Liver (tissue), 9 donors: Measurements from ENCODE around the gene IDH3B. TPM values are rescaled to one million over a fixed set of nuclear protein-coding genes. Genes with fewer than 3 reads are reported as not detected.

Experiments
- DNase-seq: peaks from one replicate; pipeline ENCODE4 v3.0.0-alpha.2; 2017; ENCODE audit warnings: low spot score
- H3K27ac ChIP-seq, 2 donors: one replicate each; pipeline ENCODE4 v1.7.0; 2013; ENCODE audit warnings: inconsistent platforms in 2 of 2, low read length in 2 of 2, control low read depth in 1 of 2, low read depth in 1 of 2, mild to moderate bottlenecking in 1 of 2
- H3K27me3 ChIP-seq, 4 donors: one replicate each; pipeline versions ENCODE4 v1.6.1 to v1.7.0; 2013; ENCODE audit warnings: low read length in 3 of 4, inconsistent platforms in 1 of 4, mild to moderate bottlenecking in 1 of 4, moderate library complexity in 1 of 4; ENCODE audit not compliant: control insufficient read depth in 4 of 4, insufficient read depth in 4 of 4
- H3K36me3 ChIP-seq, 4 donors: one replicate each; pipeline versions ENCODE4 v1.6.1 to v1.7.0; 2013; ENCODE audit warnings: low read length in 3 of 4, mild to moderate bottlenecking in 3 of 4, low read depth in 1 of 4, moderate library complexity in 1 of 4; ENCODE audit not compliant: control insufficient read depth in 4 of 4, insufficient read depth in 3 of 4
- H3K4me1 ChIP-seq, 4 donors: one replicate each; pipeline versions ENCODE4 v1.6.1 to v1.7.0; 2013; ENCODE audit warnings: low read length in 3 of 4, mild to moderate bottlenecking in 3 of 4, moderate library complexity in 1 of 4; ENCODE audit not compliant: control insufficient read depth in 4 of 4, insufficient read depth in 4 of 4
- H3K4me3 ChIP-seq, 3 donors: one replicate each; pipeline versions ENCODE4 v1.6.1 to v1.7.0; 2013; ENCODE audit warnings: low read length in 3 of 3, control low read depth in 1 of 3, low read depth in 1 of 3, mild to moderate bottlenecking in 1 of 3
- H3K9ac ChIP-seq, 2 donors: one replicate each; pipeline ENCODE4 v1.7.0; 2013; ENCODE audit warnings: low read length in 2 of 2, mild to moderate bottlenecking in 2 of 2, moderate library complexity in 2 of 2, control low read depth in 1 of 2, low read depth in 1 of 2
- H3K9me3 ChIP-seq, 4 donors: one replicate each; pipeline versions ENCODE4 v1.6.1 to v1.7.0; 2013; ENCODE audit warnings: low read length in 3 of 4; ENCODE audit not compliant: control insufficient read depth in 4 of 4
- CTCF ChIP-seq: fragments of 150-350 bp; IDR thresholded peaks from 2 replicates; pipeline ENCODE4 v1.5.1; 2017; ENCODE audit warnings: improper control_type of control experiment, low read depth, low read length; ENCODE audit not compliant: missing input control
- EGR1 ChIP-seq, 2 donors: IDR thresholded peaks; 2 replicates each; pipeline ENCODE4 v1.6.1; 2016 to 2018; ENCODE audit warnings: antibody characterized with exemption in 2 of 2, low read depth in 2 of 2
- FOXA1 ChIP-seq: IDR thresholded peaks from 2 replicates; pipeline ENCODE4 v1.6.1; 2016; ENCODE audit warnings: antibody characterized with exemption
- GABPA ChIP-seq, 2 donors: IDR thresholded peaks in 1 of 2; conservative IDR thresholded peaks in 1 of 2; 2 replicates each; pipeline ENCODE4 v1.6.1; 2016; ENCODE audit warnings: antibody characterized with exemption in 2 of 2, mild to moderate bottlenecking in 1 of 2, moderate library complexity in 1 of 2
- HNF4A ChIP-seq, 2 donors: conservative IDR thresholded peaks; 2 replicates each; pipeline ENCODE4 v1.6.1; 2016; ENCODE audit warnings: antibody characterized with exemption in 2 of 2, mild to moderate bottlenecking in 2 of 2
- HNF4G ChIP-seq: IDR thresholded peaks from 2 replicates; pipeline ENCODE4 v1.6.1; 2016; ENCODE audit warnings: antibody characterized with exemption
- JUND ChIP-seq, 2 donors: IDR thresholded peaks; 2 replicates each; pipeline ENCODE4 v1.6.1; 2016; ENCODE audit warnings: antibody characterized with exemption in 2 of 2
- MAX ChIP-seq: IDR thresholded peaks from 2 replicates; pipeline ENCODE4 v1.6.1; 2016; ENCODE audit warnings: antibody characterized with exemption
- NR2F2 ChIP-seq: IDR thresholded peaks from 2 replicates; pipeline ENCODE4 v1.6.1; 2016; ENCODE audit warnings: antibody characterized with exemption
- RAD21 ChIP-seq, 2 donors: IDR thresholded peaks; 2 replicates each; pipeline ENCODE4 v1.6.1; 2016; ENCODE audit warnings: antibody characterized with exemption in 2 of 2, mild to moderate bottlenecking in 2 of 2
- RXRA ChIP-seq, 2 donors: IDR thresholded peaks; 2 replicates each; pipeline ENCODE4 v1.6.1; 2017 to 2018; ENCODE audit warnings: antibody characterized with exemption in 2 of 2, mild to moderate bottlenecking in 1 of 2
- SP1 ChIP-seq: IDR thresholded peaks from 2 replicates; pipeline ENCODE4 v1.6.1; 2018; ENCODE audit warnings: antibody characterized with exemption, mild to moderate bottlenecking
- TAF1 ChIP-seq: conservative IDR thresholded peaks from 2 replicates; pipeline ENCODE4 v1.6.1; 2016; ENCODE audit warnings: antibody characterized with exemption, mild to moderate bottlenecking
- YY1 ChIP-seq: IDR thresholded peaks from 2 replicates; pipeline ENCODE4 v1.6.1; 2016; ENCODE audit warnings: antibody characterized with exemption, mild to moderate bottlenecking
- whole genome bisulfite sequencing: extraction: QIAGEN DNeasy Blood & Tissue Kit; methylation state at CpG from one replicate; pipeline ENCODE4 v1.1.7; 2013; 5-methylcytosine and 5-hydroxymethylcytosine counted together
- polyA plus RNA-seq, 2 donors: library from polyadenylated mRNA; stranded (reverse) in 1 of 2; unstranded in 1 of 2; fragments of 200-250 nt in 1 of 2; fragments of >200 nt in 1 of 2; fragmentation: Nextera tagmentation in 1 of 2; extraction: Ambion mirVana in 1 of 2; gene quantifications; one replicate each; pipeline versions ENCODE4 v1.2.1 to v1.2.3, GENCODE V29; 2013 to 2015
- total RNA-seq, 2 donors: library from RNA; depleted of rRNA; stranded (reverse); fragments of >200 nt; gene quantifications; one replicate each; pipeline ENCODE4 v1.2.3, GENCODE V29; 2014
- TF ChIP-seq, protein P1 (sequence below): IDR thresholded peaks from 2 replicates; pipeline ENCODE4 v1.6.1; 2016; ENCODE audit warnings: antibody characterized with exemption
- TF ChIP-seq, protein P2 (sequence below): IDR thresholded peaks from 2 replicates; pipeline ENCODE4 v1.6.1; 2016; ENCODE audit warnings: antibody characterized with exemption
- donor health status: healthy.
- donor health status: healthy.
- donor health status: healthy.
- donor health status: healthy.
- donor health status: healthy.

IDH3B gene
- total and polyA plus RNA-seq, 4 donors = 34.3 to 68.6 (median 52.7) TPM

GRCh38 chr20:2691127-2691526 lies 27.1 kb upstream of the IDH3B start (continued):
- no peak for TF ChIP-seq YY1
- no peak for TF ChIP-seq JUND (IDR thresholded peaks at IDR 0.05)

DNA sequence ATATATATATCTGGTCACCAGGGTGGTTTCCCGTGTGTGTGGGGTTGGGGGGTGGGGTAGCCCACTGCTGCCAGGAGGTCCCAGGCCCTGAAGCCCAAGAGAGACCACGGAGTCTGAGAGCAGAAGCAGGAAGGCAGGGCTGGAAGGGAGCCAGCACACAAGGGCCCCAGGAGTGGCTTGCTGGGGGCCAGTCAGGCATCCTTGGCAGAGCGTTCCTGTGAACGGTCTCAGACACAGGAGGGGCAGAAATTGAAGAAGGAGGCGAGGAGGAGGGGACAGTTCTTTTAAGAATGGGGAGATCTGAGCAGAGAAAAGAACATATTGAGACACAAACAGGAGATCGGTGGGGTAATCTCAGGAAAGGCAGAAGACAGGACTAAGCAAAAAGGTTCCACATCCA lies 26.7 kb upstream of the IDH3B start:
- H3K27me3 ChIP-seq = peaks cover 0 to 13% (median under 1%) of the 10 kb centered on the region in 4 donors

GRCh38 chr20:2690213-2690612 lies 26.2 kb upstream of the IDH3B start:
- DNase-seq = no peak
- Histone ChIP-seq H3K27me3 (peaks cover 0 to 8% (median 1%) of the 10 kb centered on the region in 4 donors), H3K4me1 (peaks cover 4 to 7% (median 6%) of the 10 kb centered on the region in 4 donors), H3K27ac (no peak overlapping the region), H3K4me3 (no peak overlapping the region), H3K9ac (no peak overlapping the region), H3K36me3 (no peaks in the 10 kb centered on the region), H3K9me3 (no peaks in the 10 kb centered on the region)
- no peak for TF ChIP-seq TAF1
- no peak for TF ChIP-seq SP1
- no peak for TF ChIP-seq JUND (IDR thresholded peaks at IDR 0.05)
- TF ChIP-seq HNF4G = no peak
- WGBS = 80% methylated on average over 3 of the region's 3 CpGs

More for the DNA sequence above, 26.7 kb upstream of the IDH3B start:
- Histone ChIP-seq H3K4me1 (peaks cover 4 to 7% (median 6%) of the 10 kb centered on the region in 4 donors), H3K9ac (no peak overlapping the region), H3K36me3 (no peaks in the 10 kb centered on the region), H3K27ac (no peak overlapping the region), H3K9me3 (no peaks in the 10 kb centered on the region), H3K4me3 (no peak overlapping the region)
- TF ChIP-seq TAF1 (no peak), RAD21 (IDR thresholded peaks at IDR 0.05) (no peak)
- DNase-seq = no peak
- WGBS = 70% methylated on average over 6 of the region's 6 CpGs

DNA sequence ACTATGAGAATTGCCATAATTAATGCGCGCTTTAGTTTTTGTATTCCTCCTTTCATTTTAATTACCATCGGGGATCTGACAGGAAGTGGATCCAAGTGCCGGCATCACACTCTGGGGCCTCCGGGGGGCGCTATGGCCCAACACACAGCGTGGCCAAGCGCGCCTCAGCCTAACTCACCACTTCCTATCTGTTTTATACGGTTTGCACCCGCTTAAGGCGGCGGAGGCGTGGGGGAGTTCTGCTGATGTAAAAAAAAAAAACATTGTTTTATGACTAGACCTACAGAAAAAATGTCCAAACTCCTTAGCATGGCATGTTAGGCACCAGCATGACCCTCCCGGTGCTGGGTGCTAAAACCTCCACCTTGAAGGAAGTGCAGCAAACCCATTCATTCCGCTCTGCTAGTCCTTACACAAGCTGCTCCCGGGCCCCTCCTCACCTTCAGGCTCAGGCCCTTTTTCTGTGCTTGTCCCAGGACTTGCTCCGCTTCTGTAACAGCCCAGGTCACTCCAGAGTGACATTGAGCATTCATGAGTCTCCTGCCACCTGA lies 24.1 kb upstream of the IDH3B start:
- peaks cover 0 to 7% (median 1%) of the 10 kb centered on the region in 4 donors for H3K27me3 ChIP-seq
- peak; percentile 58 for DNase-seq
- H3K4me3 ChIP-seq = no peak overlapping the region
- H3K4me1 ChIP-seq = peaks cover 1 to 6% (median 5%) of the 10 kb centered on the region in 4 donors
- H3K36me3 ChIP-seq = no peaks in the 10 kb centered on the region
- H3K9ac ChIP-seq = no peak overlapping the region
- WGBS = 19% methylated on average over 18 of the region's 18 CpGs
- TF ChIP-seq HNF4A (conservative IDR thresholded peaks at IDR 0.05) (no peak), RAD21 (IDR thresholded peaks at IDR 0.05) (peak; percentile 73 to 82), CTCF (peak; percentile 55)
- no peaks in the 10 kb centered on the region for H3K9me3 ChIP-seq
- no peak overlapping the region for H3K27ac ChIP-seq

DNA sequence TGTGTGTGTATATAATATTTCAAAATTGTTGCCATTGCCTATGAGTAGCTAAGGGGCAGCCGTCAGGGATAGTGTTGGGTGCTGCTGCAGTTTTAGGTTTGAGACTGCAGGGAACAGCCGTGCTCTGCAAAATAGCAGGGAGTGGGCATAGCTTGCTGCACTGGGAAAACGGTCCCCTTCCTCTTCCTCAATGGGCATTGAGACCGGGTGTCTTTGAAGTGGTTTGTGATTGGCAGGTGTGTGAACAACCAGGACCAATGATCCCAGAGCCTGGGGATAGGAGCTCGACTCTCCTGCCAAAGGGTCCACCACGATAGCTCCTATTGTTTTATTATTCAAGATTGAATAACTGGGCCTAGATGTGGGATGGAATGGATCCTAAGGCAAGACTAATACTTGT lies 23.5 kb upstream of the IDH3B start:
- Histone ChIP-seq H3K4me1 (peaks cover 1 to 6% (median 5%) of the 10 kb centered on the region in 4 donors), H3K9me3 (no peaks in the 10 kb centered on the region), H3K36me3 (no peaks in the 10 kb centered on the region), H3K27ac (no peak overlapping the region), H3K27me3 (peaks cover 0 to 7% (median 1%) of the 10 kb centered on the region in 4 donors), H3K9ac (no peak overlapping the region), H3K4me3 (no peak overlapping the region)
- DNase-seq = no peak
- TF ChIP-seq HNF4A (conservative IDR thresholded peaks at IDR 0.05) = no peak
- TF ChIP-seq RAD21 (IDR thresholded peaks at IDR 0.05) = no peak
- TF ChIP-seq NR2F2 = no peak
- TF ChIP-seq FOXA1 = no peak
- TF ChIP-seq EGR1 (IDR thresholded peaks at IDR 0.05; ENCODE audit: low read depth in 2 of 2) = no peak
- TF ChIP-seq GABPA (IDR thresholded peaks at IDR 0.05 in 1 of 2, conservative IDR thresholded peaks at IDR 0.05 in 1 of 2) = no peak
- TF ChIP-seq MAX = no peak
- TF ChIP-seq, protein P1, sequence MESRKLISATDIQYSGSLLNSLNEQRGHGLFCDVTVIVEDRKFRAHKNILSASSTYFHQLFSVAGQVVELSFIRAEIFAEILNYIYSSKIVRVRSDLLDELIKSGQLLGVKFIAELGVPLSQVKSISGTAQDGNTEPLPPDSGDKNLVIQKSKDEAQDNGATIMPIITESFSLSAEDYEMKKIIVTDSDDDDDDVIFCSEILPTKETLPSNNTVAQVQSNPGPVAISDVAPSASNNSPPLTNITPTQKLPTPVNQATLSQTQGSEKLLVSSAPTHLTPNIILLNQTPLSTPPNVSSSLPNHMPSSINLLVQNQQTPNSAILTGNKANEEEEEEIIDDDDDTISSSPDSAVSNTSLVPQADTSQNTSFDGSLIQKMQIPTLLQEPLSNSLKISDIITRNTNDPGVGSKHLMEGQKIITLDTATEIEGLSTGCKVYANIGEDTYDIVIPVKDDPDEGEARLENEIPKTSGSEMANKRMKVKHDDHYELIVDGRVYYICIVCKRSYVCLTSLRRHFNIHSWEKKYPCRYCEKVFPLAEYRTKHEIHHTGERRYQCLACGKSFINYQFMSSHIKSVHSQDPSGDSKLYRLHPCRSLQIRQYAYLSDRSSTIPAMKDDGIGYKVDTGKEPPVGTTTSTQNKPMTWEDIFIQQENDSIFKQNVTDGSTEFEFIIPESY = no peak
- no peak for TF ChIP-seq HNF4G
- TF ChIP-seq, protein P2, sequence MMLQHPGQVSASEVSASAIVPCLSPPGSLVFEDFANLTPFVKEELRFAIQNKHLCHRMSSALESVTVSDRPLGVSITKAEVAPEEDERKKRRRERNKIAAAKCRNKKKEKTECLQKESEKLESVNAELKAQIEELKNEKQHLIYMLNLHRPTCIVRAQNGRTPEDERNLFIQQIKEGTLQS = no peak
- no peak for TF ChIP-seq TAF1
- TF ChIP-seq RXRA (IDR thresholded peaks at IDR 0.05) = no peak
- WGBS = 39% methylated on average over 6 of the region's 6 CpGs
